GM11168 (cell line): ENCODE results near the gene ACADVL.

Experiments used
- in situ Hi-C: fragments of 300-500 bp; cut with MboI; formaldehyde crosslinking; loops from one replicate; pipeline ENCODE4 v1.12.0; 2022; ENCODE audit warnings: low sequenced_read_pairs; ENCODE audit not compliant: unreplicated experiment

Gene ACADVL

GRCh38 chr17:7248796-7249195 lies 29.1 kb downstream of the ACADVL start:
- in situ Hi-C loops, result no loop called here

GRCh38 chr17:7249214-7249613 lies 29.5 kb downstream of the ACADVL start:
- in situ Hi-C loops, result no loop called here

GRCh38 chr17:7249830-7250229 lies 30.1 kb downstream of the ACADVL start:
- in situ Hi-C loops, result no loop called here

- in situ Hi-C loops, result no loop called here
Observed at GRCh38 chr17:7250695-7251627, 31.2 kb downstream of the ACADVL start.

GRCh38 chr17:7251661-7252175 lies 32.0 kb downstream of the ACADVL start, which contains the start of gene CTDNEP1:
Gene CTDNEP1, minus strand, starts transcription at chr17:7251734. Its CDS starts 438 bp downstream, at chr17:7251296.
- in situ Hi-C loops, result no loop called here

- in situ Hi-C loops, result no loop called here
Observed at GRCh38 chr17:7252176-7253043, 32.7 kb downstream of the ACADVL start, which contains the start of gene ELP5. Gene ELP5, plus strand, starts transcription at chr17:7252215. Its CDS starts 336 bp downstream, at chr17:7252551.

GRCh38 chr17:7253082-7253481 lies 33.3 kb downstream of the ACADVL start:
- in situ Hi-C loops, result no loop called here

GRCh38 chr17:7254511-7254910 lies 34.8 kb downstream of the ACADVL start:
- in situ Hi-C loops, result no loop called here

- in situ Hi-C loops, result no loop called here
Observed at GRCh38 chr17:7256766-7257456, 37.2 kb downstream of the ACADVL start.

GRCh38 chr17:7258731-7259554 lies 39.2 kb downstream of the ACADVL start:
- in situ Hi-C loops, result no loop called here

GRCh38 chr17:7259555-7259889 lies 39.8 kb downstream of the ACADVL start:
- in situ Hi-C loops, result no loop called here

GRCh38 chr17:7260151-7260550 lies 40.4 kb downstream of the ACADVL start:
- in situ Hi-C loops, result no loop called here

GRCh38 chr17:7260651-7261378 lies 41.1 kb downstream of the ACADVL start:
- in situ Hi-C loops, result no loop called here

- in situ Hi-C loops, result no loop called here
Observed at GRCh38 chr17:7261379-7262191, 41.8 kb downstream of the ACADVL start.

GRCh38 chr17:7262192-7262934 lies 42.6 kb downstream of the ACADVL start, which contains the start of gene CLDN7:
Gene CLDN7, minus strand, starts transcription at chr17:7262478. Its CDS starts 435 bp downstream, at chr17:7262043.
- in situ Hi-C loops, result no loop called here

- in situ Hi-C loops, result no loop called here
Observed at GRCh38 chr17:7262935-7263800, 43.4 kb downstream of the ACADVL start.
